Endothelial cell of umbilical vein (primary cell): ENCODE measurements around the gene EP400.

Source experiments
- CTCF ChIP-seq, 2 donors: IDR thresholded peaks; 1 replicate in 1 of 2; 2 replicates in 1 of 2; pipeline ENCODE4 v1.5.1; 2011; ENCODE audit warnings: low read length in 2 of 2, mild to moderate bottlenecking in 2 of 2, moderate library complexity in 2 of 2, control low read depth in 1 of 2, inconsistent platforms in 1 of 2, low read depth in 1 of 2; ENCODE audit not compliant: insufficient read depth in 1 of 2; ENCODE audit errors: extremely low read depth in 1 of 2
- MYC ChIP-seq: IDR thresholded peaks from one replicate; pipeline ENCODE4 v1.6.1; 2011; ENCODE audit warnings: mild to moderate bottlenecking, low read depth, low read length

DNA sequence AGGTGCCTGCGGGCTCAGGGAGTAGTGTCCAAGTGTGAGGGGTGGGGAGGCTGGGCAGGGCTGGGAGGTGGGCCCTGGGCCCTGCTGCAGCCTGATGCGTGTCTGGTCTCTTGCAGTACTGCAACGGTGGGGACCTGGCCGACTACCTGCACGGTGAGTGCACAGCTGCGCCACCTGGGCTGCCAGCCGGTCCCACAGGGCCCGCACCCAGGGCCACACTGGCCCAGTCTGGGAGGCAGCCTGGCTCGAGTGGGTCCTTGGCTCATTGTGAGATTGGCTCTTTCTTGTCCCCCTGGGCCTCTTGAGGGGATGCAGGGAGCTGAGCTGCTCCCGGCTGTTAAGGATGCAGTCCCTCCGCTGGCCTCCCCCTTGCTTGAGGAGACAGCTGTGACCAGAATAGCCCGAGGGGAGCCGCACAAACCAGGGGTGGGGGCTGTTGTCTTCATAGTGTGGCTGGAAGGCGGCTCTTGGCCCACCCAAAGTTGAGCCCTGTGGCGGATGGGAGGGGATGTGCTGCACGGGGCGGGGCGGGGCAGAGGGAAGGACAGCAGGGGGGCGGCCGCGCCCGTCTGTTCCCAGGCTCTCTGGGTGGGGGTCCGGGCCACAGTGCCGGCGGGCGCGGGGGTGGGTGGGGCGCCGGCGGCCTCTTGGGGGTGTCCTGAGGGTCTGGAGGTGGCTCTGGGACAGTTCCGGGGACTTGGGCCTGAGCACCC is 42.2 kb upstream of the EP400 start:
- TF ChIP-seq CTCF (IDR thresholded peaks at IDR 0.05; ENCODE audit: extremely low read depth in 1 of 2, insufficient read depth in 1 of 2, low read depth in 1 of 2, low read length in 2 of 2) (no peak), MYC (no peak)
